SH-SY5Y (cell line): ENCODE results near the gene CTNND2.

ENCODE experiments used
- GATA2 ChIP-seq: IDR thresholded peaks from 2 replicates; pipeline ENCODE4 v1.6.1; 2011; ENCODE audit warnings: mild to moderate bottlenecking, low read depth, low read length
- GATA3 ChIP-seq: IDR thresholded peaks from 2 replicates; pipeline ENCODE4 v1.6.1; 2011; ENCODE audit warnings: low read depth, mild to moderate bottlenecking, low read length, moderate library complexity

DNA sequence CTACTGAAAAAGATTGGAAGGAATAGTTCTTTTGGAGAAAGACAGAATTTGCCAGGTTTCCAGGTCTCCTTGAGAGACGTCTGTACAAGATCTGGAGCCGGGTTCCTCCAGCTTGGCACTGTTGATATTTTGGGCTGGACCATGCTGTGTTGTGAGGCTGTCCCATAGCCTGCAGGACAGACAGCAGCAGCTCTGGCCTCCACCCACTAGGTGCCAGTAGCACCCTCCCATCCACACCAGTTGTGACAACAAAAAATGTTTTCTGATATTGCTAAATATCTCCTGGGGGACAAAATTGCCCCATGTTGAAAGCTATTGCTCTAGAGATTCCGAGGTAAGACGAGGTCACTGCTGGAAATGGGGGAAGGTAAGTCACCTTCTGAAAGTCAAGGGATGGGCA, 855.5 kb downstream of the CTNND2 start:
- TF ChIP-seq GATA2 (no peak), GATA3 (no peak)
